NOMO-1 (cell line): ENCODE results near the gene OR12D1.

Source experiments
- DNase-seq, 2 experiments: peaks; one replicate each; lab custom pipeline; 2025; ENCODE audit not compliant: unreplicated experiment in 2 of 2; lab: John Stamatoyannopoulos, UW

OR12D1 gene

GRCh38 chr6:29462022-29462421 lies 47.3 kb downstream of the OR12D1 start:
- DNase-seq = no peak

GRCh38 chr6:29465279-29465678 lies 50.6 kb downstream of the OR12D1 start:
- DNase-seq = no peak

GRCh38 chr6:29465801-29466200 lies 51.1 kb downstream of the OR12D1 start:
- DNase-seq = no peak

- DNase-seq = no peak
Observed at GRCh38 chr6:29466241-29466640, 51.5 kb downstream of the OR12D1 start.
